Measurements from ENCODE around the gene BRAF.
"Not testable (repeated sequence)": the region's sequence is repeated elsewhere in the genome, so short reads cannot be mapped to it uniquely, and the experiment has no call there.

Gene BRAF

GRCh38 chr7:140763166-140763565 is 161.6 kb downstream of the BRAF start:
- not testable (repeated sequence) for DNase-seq

- DNase-seq: not testable (repeated sequence)
These were observed 163.4 kb downstream of the BRAF start for GRCh38 chr7:140761375-140761774.

- DNase-seq: no peak
These were observed 170.2 kb downstream of the BRAF start for GRCh38 chr7:140754506-140754905.

- DNase-seq: no peak
These were observed 172.2 kb downstream of the BRAF start for GRCh38 chr7:140752533-140752932.

GRCh38 chr7:140746751-140747150 is 178.0 kb downstream of the BRAF start:
- no peak for DNase-seq

GRCh38 chr7:140745266-140746058 is 179.3 kb downstream of the BRAF start:
- no peak for DNase-seq

- DNase-seq: no peak
These were observed 180.7 kb downstream of the BRAF start for GRCh38 chr7:140744005-140744404.

GRCh38 chr7:140743255-140743654 is 181.5 kb downstream of the BRAF start:
- not testable (repeated sequence) for DNase-seq

GRCh38 chr7:140738280-140738679 is 186.4 kb downstream of the BRAF start:
- DNase-seq: no peak

- no peak for DNase-seq
These were observed 190.0 kb downstream of the BRAF start for GRCh38 chr7:140734729-140735128.

- DNase-seq: no peak
These were observed 190.6 kb downstream of the BRAF start for GRCh38 chr7:140734096-140734495.

GRCh38 chr7:140732416-140732815 is 192.3 kb downstream of the BRAF start:
- DNase-seq: no peak

GRCh38 chr7:140726281-140726680 is 198.4 kb downstream of the BRAF start:
- DNase-seq: no peak

- no peak for DNase-seq
These were observed 200.0 kb downstream of the BRAF start for GRCh38 chr7:140724706-140725105.

GRCh38 chr7:140723574-140723973 is 201.2 kb downstream of the BRAF start:
- no peak for DNase-seq

GRCh38 chr7:140723006-140723405 is 201.7 kb downstream of the BRAF start:
- no peak for DNase-seq

- no peak for DNase-seq
These were observed 202.5 kb downstream of the BRAF start for GRCh38 chr7:140722254-140722653.

- DNase-seq: no peak
These were observed 205.0 kb downstream of the BRAF start for GRCh38 chr7:140719721-140720120.

- DNase-seq: no peak
These were observed 210.2 kb downstream of the BRAF start for GRCh38 chr7:140714331-140715040.

- not testable (repeated sequence) for DNase-seq
These were observed 212.3 kb downstream of the BRAF start for GRCh38 chr7:140712392-140712791.

GRCh38 chr7:140708764-140709163 is 216.0 kb downstream of the BRAF start:
- not testable (repeated sequence) for DNase-seq

GRCh38 chr7:140707132-140707531 is 217.6 kb downstream of the BRAF start:
- DNase-seq: no peak

GRCh38 chr7:140704205-140704604 is 220.5 kb downstream of the BRAF start:
- DNase-seq: no peak

- no peak for DNase-seq
These were observed 222.0 kb downstream of the BRAF start for GRCh38 chr7:140702774-140703173.

All from islet precursor cell (in vitro differentiated cells).